ENCODE results near the gene RADX. TPM values are rescaled to one million over a fixed set of nuclear protein-coding genes. Genes with fewer than 3 reads are reported as not detected.

Gene RADX
- total and polyA plus RNA-seq, 2 of the 13 experiments (the other 11 are each of a cell fraction or from before 2014, with no cell fraction given): 1.1 to 2.7 TPM

- TF ChIP-seq ARID4A (CRISPR knock-in tag; IDR thresholded peaks at IDR 0.05; ENCODE audit: borderline replicate concordance) (peak; percentile 66; the same call in 1 of the 2 replicates), ZNF775 (CRISPR knock-in tag; IDR thresholded peaks at IDR 0.05; ENCODE audit: borderline replicate concordance) (no peak), HDAC6 (IDR thresholded peaks at IDR 0.05; ENCODE audit: low read depth, low read length) (no peak), ZFP82 (CRISPR knock-in tag; IDR thresholded peaks at IDR 0.05; ENCODE audit: borderline replicate concordance) (no peak), RFXAP (CRISPR knock-in tag; IDR thresholded peaks at IDR 0.05; ENCODE audit: borderline replicate concordance) (0 out of 2 replicates have a peak, but pooled peaks have one; percentile 33), CSRNP1 (CRISPR knock-in tag; IDR thresholded peaks at IDR 0.05) (no peak), ERF (CRISPR knock-in tag; IDR thresholded peaks at IDR 0.05) (no peak), MLX (CRISPR knock-in tag; IDR thresholded peaks at IDR 0.05) (no peak), ZFX (CRISPR knock-in tag; IDR thresholded peaks at IDR 0.05; ENCODE audit: low read depth) (no peak; the same call in 1 of the 2 replicates), ZBTB3 (CRISPR knock-in tag; IDR thresholded peaks at IDR 0.05; ENCODE audit: borderline replicate concordance, low read depth) (no peak), ZNF207 (IDR thresholded peaks at IDR 0.05; ENCODE audit: borderline replicate concordance) (no peak), PRPF4 (IDR thresholded peaks at IDR 0.05; ENCODE audit: low read depth, low read length, poor library complexity, severe bottlenecking) (no peak), TARDBP (CRISPR knock-in tag; IDR thresholded peaks at IDR 0.05) (no peak), DMAP1 (CRISPR knock-in tag; IDR thresholded peaks at IDR 0.05) (0 out of 2 replicates have a peak, but pooled peaks have one; percentile 31), TRAFD1 (CRISPR knock-in tag; IDR thresholded peaks at IDR 0.05; ENCODE audit: borderline replicate concordance) (no peak), TERF1 (CRISPR knock-in tag; IDR thresholded peaks at IDR 0.05) (no peak), ZNF879 (CRISPR knock-in tag; IDR thresholded peaks at IDR 0.05) (no peak), ZBTB7A (CRISPR knock-in tag; IDR thresholded peaks at IDR 0.05) (0 out of 2 replicates have a peak, but pooled peaks have one; percentile 48)
These were observed 115.0 kb downstream of the RADX start, which contains the start of gene RNF128 (continued) for GRCh38 chrX:106726485-106727437.
